CD4-positive, alpha-beta T cell treated with Interleukin-15 for 4 hours (primary cell): ENCODE results near the gene OCIAD1.

Experiments
- DNase-seq: peaks from one replicate; pipeline ENCODE4 v3.0.0-alpha.2; 2020; ENCODE audit warnings: low spot score

OCIAD1 gene

DNA sequence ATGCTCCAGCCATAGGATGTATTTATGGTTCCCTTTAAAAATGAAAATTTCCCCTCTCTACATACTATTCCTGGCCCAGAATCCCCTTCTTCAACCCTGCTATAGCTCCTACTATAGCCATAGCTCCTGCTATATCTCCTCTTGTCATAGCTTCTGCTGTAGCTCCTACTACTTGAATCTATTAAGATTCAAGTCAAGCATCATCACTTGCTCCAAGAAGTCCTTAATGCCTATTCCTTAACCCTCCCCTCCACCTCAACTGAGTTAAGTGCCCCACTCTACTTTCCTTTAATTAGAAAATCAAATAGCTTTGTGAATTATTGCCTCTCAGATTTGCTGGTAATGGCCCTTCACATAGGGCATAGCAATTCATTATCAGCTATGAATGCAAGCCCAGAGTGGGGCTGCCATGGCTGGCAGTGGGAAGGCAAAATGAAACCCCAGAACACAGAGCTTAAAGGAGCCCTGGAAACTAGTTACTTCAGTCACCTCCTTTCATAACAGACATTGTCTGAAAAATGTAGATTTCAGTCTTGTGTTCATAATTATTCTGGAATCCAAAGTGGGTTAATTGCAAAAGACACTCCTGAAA, 60.2 kb downstream of the OCIAD1 start:
- no peak for DNase-seq

DNA sequence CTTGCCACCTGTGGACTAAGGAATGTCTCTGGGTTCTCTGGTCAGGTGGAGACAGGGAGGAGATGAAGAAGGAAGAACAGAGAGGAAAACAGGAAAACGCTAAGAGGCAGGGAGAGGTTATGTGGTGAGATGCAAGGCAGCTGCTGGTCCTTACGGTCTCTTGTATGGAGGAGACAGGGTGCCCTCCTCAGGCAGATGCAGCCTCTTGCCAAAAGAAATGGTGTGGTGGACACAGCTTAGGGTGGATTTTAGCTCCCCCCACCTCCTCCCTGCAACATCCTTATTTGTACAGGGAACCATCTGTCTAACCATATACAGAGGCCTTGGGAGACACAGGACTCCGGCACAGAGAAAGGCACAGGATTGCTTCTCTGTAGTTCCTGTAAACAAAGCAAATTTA, 66.0 kb downstream of the OCIAD1 start:
- no peak for DNase-seq

DNA sequence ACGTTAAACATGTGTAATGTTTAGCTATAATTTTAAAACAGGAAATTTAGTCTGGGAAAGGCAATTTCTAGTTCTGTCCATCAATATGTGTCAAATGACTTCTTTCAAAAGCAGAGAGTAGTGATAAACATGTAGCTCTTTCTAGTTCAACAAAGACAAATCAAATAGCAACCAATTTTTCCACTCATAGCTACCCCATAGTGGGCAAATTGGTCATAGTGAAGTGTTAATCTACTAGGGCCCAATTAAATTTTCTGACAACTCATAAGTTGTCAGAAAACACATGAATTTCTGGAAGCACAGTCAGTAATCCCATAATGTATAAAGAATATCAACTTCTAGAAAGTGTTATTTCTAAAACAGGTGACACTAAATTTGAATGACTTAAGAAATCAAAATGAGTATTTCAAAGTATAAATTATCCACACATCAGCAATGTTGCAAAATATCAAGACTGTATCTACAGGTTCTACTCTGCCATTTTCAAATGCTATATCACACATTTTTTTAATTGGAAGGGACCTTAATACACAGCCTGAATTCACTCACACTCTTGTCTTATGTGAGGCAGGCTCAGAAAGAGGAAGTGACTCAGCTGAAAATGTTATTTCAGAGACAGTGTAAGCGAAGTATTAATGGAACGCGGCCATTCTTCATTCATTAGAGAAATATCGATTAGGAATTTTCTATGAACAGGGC, 68.0 kb downstream of the OCIAD1 start:
- DNase-seq: no peak

DNA sequence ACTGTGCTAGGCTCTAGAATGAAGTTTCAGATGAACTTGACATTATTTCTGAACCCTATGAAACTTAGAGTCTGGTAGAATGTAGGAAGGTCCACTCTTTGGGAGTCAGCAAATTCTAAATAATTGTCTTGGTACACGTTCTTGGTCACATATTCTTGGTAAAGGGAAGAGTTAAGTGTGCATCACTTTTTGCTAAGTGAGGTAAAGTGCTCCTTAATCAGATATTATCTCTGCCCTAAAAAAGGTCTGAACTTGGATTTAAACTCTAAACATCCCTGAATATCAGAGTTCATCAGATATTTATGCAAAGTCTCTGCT, 68.5 kb downstream of the OCIAD1 start:
- DNase-seq: no peak

DNA sequence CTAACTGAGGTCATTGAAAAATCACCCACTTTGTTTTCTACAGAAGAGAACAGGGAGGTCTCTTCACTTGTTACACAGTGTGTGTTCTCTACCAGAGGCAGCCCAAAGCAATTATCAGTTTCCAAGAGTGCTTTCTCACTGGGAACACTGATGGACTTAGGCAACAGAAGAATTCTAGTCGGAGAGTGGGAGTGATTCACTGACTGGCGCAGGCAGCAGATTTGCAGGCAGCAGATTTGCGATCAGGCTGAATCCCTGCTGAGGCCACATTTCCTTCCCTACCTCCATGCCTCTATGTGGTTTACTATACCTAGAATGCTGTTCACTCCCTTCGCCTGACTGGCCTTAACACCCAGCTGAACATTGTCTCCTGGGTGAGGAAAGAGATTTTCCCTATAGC, 69.1 kb downstream of the OCIAD1 start:
- DNase-seq: no peak

DNA sequence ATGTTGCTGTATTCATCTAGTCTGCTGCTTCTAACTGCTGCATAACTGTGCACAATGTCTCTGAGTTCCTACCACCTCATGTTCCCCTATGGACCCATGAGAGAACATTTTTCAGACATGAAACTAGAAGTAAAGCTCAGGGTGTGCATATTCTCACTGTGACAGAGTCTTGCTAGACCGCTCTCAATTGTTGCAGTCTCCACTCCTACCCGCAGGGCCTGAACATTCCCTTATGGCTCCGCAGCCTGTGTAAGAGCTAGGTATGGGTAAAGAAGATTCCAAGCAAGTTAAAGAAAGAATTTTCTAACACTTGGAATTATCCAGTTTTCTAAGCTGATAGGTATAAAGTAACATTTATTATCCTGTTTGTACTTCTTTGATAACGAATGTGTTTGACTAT, 70.3 kb downstream of the OCIAD1 start:
- DNase-seq: no peak

DNA sequence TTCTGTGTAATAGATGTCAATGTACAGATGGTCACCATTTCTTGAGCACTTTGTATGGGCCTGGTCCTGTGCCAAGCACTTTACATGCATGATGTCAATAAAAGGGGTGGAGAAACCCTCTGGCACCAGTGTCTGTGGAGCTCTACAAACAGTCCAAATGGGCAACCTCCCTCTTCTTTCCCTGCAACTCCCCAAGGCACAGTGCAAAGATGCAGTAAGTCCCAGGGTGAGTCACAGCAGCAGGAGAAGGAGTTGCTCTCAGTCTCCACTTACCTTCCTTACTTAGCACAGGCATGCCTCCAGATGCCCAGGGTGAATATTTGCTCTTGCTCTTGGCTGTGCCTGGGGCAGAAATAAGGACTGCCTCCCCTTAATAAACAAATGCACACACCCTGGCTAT, 71.4 kb downstream of the OCIAD1 start:
- DNase-seq: no peak

DNA sequence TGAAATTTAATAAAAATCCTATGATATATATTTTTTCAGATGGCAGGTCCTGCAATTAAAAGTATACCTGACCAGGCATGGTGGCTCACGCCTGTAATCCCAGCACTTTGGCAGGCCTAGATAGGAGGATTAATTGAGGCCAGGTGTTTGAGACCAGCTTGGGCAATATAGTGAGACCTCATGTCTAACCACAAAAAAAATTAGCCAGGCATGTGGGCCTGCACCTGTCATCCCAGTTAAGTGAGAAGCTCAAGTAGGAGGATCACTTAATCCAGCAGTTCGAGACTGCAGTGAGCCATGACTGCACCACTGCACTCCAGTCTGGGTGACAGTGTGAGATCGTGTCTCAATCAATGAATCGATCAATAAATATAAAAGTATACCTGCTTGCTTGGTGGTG, 73.2 kb downstream of the OCIAD1 start:
- no peak for DNase-seq

DNA sequence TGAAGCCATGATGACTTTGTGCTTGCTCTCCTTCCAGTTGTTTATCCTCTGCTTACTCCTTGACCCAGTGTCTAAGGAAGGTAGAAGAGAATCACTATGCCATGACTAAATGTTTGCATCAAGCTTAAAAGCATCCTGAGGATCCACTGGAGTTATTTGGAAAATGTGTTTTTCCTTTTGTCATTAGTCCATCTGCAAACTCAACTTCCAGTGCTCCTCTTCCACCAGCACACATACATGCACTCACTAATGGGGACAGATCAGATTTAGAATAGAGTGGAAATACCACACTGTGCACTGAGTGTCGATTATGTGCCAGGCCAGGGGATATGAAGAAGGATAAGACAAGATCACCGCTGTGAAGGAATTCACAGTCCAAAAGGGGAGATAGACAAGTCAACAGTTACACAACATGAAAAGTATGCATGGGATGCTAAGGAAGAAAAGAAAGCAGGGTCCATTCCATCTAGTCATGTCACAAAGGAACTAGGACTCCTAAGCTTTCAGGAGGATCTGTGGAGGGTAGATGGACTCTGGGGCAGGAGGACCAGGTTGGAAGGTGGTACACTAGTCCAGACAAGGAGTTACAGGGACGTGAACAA, 73.8 kb downstream of the OCIAD1 start:
- no peak for DNase-seq

DNA sequence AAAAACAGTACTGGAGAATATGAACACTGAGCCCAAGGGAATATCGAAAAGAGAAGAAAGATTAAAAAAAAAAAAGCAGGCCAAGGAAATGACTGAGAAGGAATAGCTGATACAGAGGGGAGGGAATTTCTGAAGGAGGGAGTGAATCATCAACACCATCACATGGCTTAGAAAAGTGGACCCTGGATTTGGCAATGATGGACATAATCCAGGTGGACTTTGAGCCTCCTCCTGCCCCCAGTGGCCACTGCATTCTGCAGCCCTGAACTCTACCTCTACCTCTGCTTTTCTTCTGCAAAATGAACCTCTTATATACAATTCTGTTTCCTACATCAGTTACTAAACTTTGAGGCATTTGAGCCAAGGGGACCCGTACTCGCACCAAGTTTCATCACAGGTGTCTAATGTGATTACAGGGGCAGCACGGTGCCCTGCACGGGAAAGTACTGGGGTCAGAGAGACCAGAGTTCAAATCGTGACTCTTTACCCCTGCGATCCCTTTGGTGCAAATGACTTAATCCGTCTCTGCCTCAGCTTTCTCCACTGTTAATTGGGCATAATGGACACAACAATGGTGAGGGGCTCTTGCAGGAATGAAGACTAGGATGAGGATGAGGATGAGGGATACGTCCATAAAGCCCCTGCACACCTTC, 74.6 kb downstream of the OCIAD1 start:
- no peak for DNase-seq

DNA sequence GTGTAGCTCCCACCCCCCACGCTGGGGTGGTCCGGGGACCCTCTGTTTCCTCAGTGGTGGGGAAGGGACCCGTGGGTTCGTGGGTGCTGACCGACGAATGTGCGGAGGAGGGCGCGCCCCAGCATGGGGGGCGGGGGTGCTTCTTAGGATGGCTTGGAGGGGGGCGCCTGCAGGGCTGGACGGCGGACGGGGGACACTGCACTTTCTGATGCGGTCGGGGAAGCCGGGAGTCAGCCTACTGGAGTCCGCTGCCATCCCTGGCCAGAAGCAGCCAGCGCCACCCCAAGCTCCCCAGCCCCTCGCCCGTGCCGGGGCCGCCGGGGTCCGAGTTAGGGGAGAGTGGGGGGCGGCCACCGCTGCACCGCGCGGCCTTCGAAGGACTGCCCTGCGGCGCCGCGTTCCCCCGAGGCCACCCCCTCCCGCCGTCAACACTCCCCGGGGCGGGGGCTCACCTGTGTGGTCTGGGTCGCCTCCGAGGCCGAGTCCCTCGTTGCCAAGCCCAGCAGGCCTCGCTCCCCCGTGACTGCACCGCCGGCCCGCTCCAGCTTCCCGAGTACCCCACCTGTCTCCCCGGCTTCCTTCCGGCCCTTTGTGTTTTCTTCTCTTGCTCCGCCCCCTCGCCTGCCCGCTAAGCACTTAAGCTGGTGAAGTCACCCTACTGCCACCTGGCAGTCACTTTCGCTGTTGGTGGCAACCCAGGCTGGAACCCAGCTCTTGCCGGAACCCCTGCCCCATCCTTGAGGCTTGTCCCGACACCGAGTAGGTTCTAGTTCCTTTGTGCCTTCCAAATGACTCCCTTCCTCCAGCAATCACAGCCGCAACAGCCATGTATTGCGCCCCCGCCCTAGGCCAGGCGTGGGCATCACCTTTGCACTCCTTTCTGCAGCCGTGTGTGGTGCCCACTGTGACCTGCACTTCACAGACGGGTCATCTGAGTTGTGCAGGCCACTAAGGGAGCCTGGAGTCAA, 75.6 kb downstream of the OCIAD1 start, which contains the start of gene OCIAD2:
OCIAD2 (minus strand) TSS at position 569 of the 968 bp plus-strand sequence. CDS start 2,225 bp downstream, outside the sequence.
- peak; percentile 87 for DNase-seq

DNA sequence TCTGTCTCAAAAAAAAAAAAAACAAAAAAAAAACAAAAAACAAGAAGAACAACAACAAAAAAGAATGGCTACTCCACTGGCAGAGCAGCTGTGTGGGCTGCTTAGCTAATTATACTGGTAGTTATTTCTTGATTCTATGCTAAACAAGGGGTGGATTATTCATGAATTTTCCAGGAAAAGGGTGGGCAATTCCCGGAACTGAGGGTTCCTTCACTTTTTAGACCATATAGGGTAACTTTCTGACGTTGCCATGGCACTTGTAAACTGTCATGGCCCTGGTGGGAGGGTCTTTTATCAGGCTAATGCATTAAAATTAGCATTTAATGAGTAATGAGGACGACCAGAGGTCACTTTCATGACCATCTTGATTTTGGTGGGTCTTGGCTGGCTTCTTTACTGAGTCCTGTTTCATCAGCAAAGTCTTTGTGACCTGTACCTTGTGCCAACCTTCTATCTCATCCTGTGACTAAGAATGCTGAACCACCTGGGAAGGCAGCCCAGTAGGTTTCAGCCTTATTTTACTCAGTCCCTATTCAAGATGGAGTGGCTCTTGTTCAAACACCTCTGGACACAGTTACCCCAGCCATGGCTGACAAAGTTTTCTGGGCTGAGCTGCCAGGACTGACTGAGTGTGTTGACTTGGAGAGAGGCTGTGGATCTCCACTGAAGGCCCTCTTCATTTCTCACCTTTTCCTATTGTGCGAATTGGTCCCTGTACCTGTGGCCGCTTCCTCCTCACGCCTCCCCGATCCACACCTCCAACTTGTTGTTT, 77.0 kb downstream of the OCIAD1 start:
- no peak for DNase-seq

DNA sequence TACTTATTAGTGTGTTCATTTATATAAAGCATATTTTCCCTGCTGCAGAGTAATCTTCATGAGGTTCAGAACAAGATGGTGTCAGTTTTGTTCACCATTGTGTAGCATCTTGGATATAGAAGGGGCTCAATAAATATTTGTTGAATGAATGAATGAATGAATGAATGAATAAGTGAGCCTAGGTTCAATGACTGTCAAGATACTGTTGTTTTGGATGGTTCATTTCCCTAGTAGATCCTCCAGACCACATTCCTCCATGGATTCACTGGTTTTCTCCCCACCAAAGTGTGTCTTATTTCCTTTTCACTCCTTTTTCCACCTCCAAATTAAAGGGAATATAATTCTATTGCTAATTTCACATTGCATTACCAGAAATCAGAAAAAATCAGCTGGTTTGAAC, 77.8 kb downstream of the OCIAD1 start:
- no peak for DNase-seq

DNA sequence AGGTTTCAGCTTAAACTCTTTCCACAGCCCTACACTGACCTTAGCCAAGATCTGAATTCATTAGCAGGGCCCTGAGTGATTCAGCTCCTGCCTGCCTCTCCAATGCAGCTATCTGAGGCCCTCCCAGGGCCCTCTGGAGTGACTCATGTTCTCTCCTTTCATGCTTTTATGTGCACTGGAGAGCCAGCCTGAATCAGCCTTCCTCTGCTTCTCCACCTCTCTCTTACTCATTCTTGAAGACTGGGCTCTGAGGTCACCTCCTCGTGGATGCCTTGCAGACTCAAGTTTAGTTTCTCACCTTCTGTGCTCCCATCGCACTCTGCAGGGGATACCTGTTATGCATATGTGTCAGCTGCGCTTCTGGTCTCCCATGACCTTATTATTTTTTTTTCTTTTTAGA, 78.8 kb downstream of the OCIAD1 start:
- DNase-seq: peak; percentile 37

DNA sequence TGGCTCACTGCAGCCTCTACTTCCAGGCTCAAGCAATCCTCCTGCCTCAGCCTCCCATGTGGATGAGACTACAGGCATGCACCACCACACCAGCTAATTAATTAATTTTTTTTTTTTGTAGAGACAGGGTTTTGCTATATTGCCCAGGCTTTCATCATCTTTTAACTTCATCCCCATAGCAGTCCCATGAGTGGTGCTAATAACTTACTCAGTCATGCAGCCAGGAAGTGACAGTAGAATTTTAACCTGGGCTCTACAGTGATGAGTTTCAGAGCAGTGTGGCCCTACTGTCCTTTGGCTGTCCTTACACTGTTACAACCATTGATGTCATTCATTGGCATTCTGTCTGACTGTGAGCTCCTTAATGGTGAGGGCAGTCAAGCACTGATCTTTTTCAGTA, 79.6 kb downstream of the OCIAD1 start:
- DNase-seq: no peak
